Measurements from ENCODE around the gene SH3RF3. TPM values are rescaled to one million over a fixed set of nuclear protein-coding genes. Genes with fewer than 3 reads are reported as not detected.

The SH3RF3 gene
- total and polyA plus RNA-seq, 10 of the 15 experiments (the other 5 are each of a cell fraction or from before 2014, with no cell fraction given) = 0.08 to 8.8 (median 2.3) TPM

- Histone ChIP-seq H3K4me2 (ENCODE audit: control insufficient read depth, insufficient read depth) (no peak overlapping the region), H3K9me3 (replicated peaks; ENCODE audit: control insufficient read depth, insufficient read depth, low read length) (no peaks in the 10 kb centered on the region), H4K20me1 (ENCODE audit: control insufficient read depth, insufficient read depth) (no peaks in the 10 kb centered on the region), H3K4me1 (ENCODE audit: control insufficient read depth, insufficient read depth, low read length) (peaks cover 5% of the 10 kb centered on the region; the same call in 1 of the 2 replicates), H3K4me3 (0 out of 2 replicates have a peak overlapping the region, but pooled peaks have one; percentile 45), H3K27ac (ENCODE audit: control insufficient read depth, insufficient read depth) (no peak overlapping the region), H3K9ac (ENCODE audit: control insufficient read depth, insufficient read depth, low read length) (no peak overlapping the region; the same call in 1 of the 2 replicates), H3K36me3 (ENCODE audit: control insufficient read depth in 2 of 2, insufficient read depth in 2 of 2, low read length in 1 of 2) (no peaks in the 10 kb centered on the region; a peak in 1 of 4 replicates), H3K27me3 (replicated peaks in 1 of 2; ENCODE audit: control insufficient read depth in 2 of 2, insufficient read depth in 2 of 2, low read length in 1 of 2) (peaks cover 0 to 2% of the 10 kb centered on the region in 2 experiments; a peak in 3 of 4 replicates), H3K79me2 (ENCODE audit: control insufficient read depth, insufficient read depth, low read length) (peaks cover 10% of the 10 kb centered on the region), H2AFZ (ENCODE audit: control insufficient read depth, low read depth, low read length) (no peak overlapping the region)
- POLR2A ChIA-PET = interaction anchor here (0.6 to 1.4 kb wide), 3 partner anchors 76 to 104 kb away, joined by 3 read pairs; no protein-coding TSS in a partner anchor
- intact Hi-C loops (cut with micrococcal nuclease; ENCODE audit: unreplicated experiment) = loop anchor here (2.0 to 5.0 kb wide), 2 partner anchors 82 to 127 kb away; no protein-coding TSS in a partner anchor
- DNase-seq (ENCODE audit: low read depth, low spot score) (no peak), ATAC-seq (no peak), FAIRE-seq (no peak)
- CTCF ChIA-PET = interaction anchor here (0.6 to 6.1 kb wide), 9 partner anchors 11 to 379 kb away, joined by 3 to 48 read pairs (median 3); no protein-coding TSS in a partner anchor
- in situ Hi-C loops (cut with MboI) = no loop called here
- SMC1A ChIA-PET (ENCODE audit: uncharacterized antibody, unreplicated experiment) = interaction anchor here (0.8 to 5.0 kb wide), 15 partner anchors 9 to 478 kb away, joined by 3 to 48 read pairs (median 4); no protein-coding TSS in a partner anchor
- no peak for TF ChIP-seq BCLAF1 (IDR thresholded peaks at IDR 0.05)
- RAD21 ChIA-PET (ENCODE audit: unreplicated experiment) = interaction anchor here (0.8 to 9.2 kb wide), 10 partner anchors 13 to 379 kb away, joined by 3 to 67 read pairs (median 4); no protein-coding TSS in a partner anchor
- 66% methylated on average over 5 of the region's 5 CpGs for WGBS (ENCODE audit: insufficient coverage, insufficient replicate concordance, low lambda C conversion rate, missing lambda C conversion rate)
- BruUV-seq (replicated peaks) = no TSS peak
Measured at GRCh38 chr2:109130723-109130995, 1.7 kb downstream of the SH3RF3 start.

- Histone ChIP-seq H3K27me3 (replicated peaks in 1 of 2; ENCODE audit: control insufficient read depth in 2 of 2, insufficient read depth in 2 of 2, low read length in 1 of 2) (peaks cover 0 to 2% of the 10 kb centered on the region in 2 experiments; a peak in 3 of 4 replicates), H3K9me3 (replicated peaks; ENCODE audit: control insufficient read depth, insufficient read depth, low read length) (no peaks in the 10 kb centered on the region), H3K36me3 (ENCODE audit: control insufficient read depth in 2 of 2, insufficient read depth in 2 of 2, low read length in 1 of 2) (no peaks in the 10 kb centered on the region; a peak in 1 of 4 replicates), H3K79me2 (ENCODE audit: control insufficient read depth, insufficient read depth, low read length) (peaks cover 10% of the 10 kb centered on the region), H3K9ac (ENCODE audit: control insufficient read depth, insufficient read depth, low read length) (no peak overlapping the region), H4K20me1 (ENCODE audit: control insufficient read depth, insufficient read depth) (no peaks in the 10 kb centered on the region), H3K27ac (ENCODE audit: control insufficient read depth, insufficient read depth) (no peak overlapping the region), H3K4me1 (ENCODE audit: control insufficient read depth, insufficient read depth, low read length) (peaks cover 5% of the 10 kb centered on the region; the same call in 1 of the 2 replicates), H3K4me2 (ENCODE audit: control insufficient read depth, insufficient read depth) (no peak overlapping the region), H2AFZ (ENCODE audit: control insufficient read depth, low read depth, low read length) (no peak overlapping the region), H3K4me3 (no peak overlapping the region)
- POLR2A ChIA-PET = interaction anchor here (1.8 kb wide), 1 partner anchor 84 kb away, joined by 7 read pairs; no protein-coding TSS in a partner anchor
- ATAC-seq = no peak
- WGBS (ENCODE audit: insufficient coverage, insufficient replicate concordance, low lambda C conversion rate, missing lambda C conversion rate) = 51% methylated on average over 4 of the region's 4 CpGs
- RAD21 ChIA-PET (ENCODE audit: unreplicated experiment) = interaction anchor here (1.1 to 9.2 kb wide), 10 partner anchors 17 to 382 kb away, joined by 3 to 67 read pairs (median 6); no protein-coding TSS in a partner anchor
- SMC1A ChIA-PET (ENCODE audit: uncharacterized antibody, unreplicated experiment) = interaction anchor here (0.8 to 5.0 kb wide), 20 partner anchors 8 to 476 kb away, joined by 3 to 48 read pairs (median 4); no protein-coding TSS in a partner anchor
- in situ Hi-C loops (cut with MboI) (no loop called here), intact Hi-C loops (cut with micrococcal nuclease; ENCODE audit: unreplicated experiment) (loop anchor here (2.0 to 5.0 kb wide), 2 partner anchors 81 to 126 kb away; no protein-coding TSS in a partner anchor)
- CTCF ChIA-PET = interaction anchor here (0.7 to 6.1 kb wide), 11 partner anchors 10 to 415 kb away, joined by 3 to 48 read pairs (median 8); no protein-coding TSS in a partner anchor
- no peak for FAIRE-seq
- no TSS peak for BruUV-seq (replicated peaks)
- DNase-seq (ENCODE audit: low read depth, low spot score) = no peak
- TF ChIP-seq, protein P1, sequence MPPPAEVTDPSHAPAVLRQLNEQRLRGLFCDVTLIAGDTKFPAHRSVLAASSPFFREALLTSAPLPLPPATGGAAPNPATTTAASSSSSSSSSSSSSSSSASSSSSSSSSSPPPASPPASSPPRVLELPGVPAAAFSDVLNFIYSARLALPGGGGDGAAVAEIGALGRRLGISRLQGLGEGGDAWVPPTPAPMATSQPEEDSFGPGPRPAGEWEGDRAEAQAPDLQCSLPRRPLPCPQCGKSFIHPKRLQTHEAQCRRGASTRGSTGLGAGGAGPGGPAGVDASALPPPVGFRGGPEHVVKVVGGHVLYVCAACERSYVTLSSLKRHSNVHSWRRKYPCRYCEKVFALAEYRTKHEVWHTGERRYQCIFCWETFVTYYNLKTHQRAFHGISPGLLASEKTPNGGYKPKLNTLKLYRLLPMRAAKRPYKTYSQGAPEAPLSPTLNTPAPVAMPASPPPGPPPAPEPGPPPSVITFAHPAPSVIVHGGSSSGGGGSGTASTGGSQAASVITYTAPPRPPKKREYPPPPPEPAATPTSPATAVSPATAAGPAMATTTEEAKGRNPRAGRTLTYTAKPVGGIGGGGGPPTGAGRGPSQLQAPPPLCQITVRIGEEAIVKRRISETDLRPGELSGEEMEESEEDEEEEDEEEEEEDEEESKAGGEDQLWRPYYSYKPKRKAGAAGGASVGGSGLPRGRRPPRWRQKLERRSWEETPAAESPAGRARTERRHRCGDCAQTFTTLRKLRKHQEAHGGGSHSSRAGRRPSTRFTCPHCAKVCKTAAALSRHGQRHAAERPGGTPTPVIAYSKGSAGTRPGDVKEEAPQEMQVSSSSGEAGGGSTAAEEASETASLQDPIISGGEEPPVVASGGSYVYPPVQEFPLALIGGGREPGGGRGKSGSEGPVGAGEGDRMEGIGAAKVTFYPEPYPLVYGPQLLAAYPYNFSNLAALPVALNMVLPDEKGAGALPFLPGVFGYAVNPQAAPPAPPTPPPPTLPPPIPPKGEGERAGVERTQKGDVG (CRISPR knock-in tag; IDR thresholded peaks at IDR 0.05) = no peak
- no peak for TF ChIP-seq RELA (IDR thresholded peaks at IDR 0.05; ENCODE audit: borderline replicate concordance, partially characterized antibody)
- TF ChIP-seq LARP7 (IDR thresholded peaks at IDR 0.05) = no peak
- no peak for TF ChIP-seq ZNF274 (IDR thresholded peaks at IDR 0.05; ENCODE audit: insufficient read depth, insufficient read length)
- no peak for TF ChIP-seq USF2 (IDR thresholded peaks at IDR 0.05; ENCODE audit: borderline replicate concordance, low read depth, low read length)
- TF ChIP-seq RBBP5 (conservative IDR thresholded peaks at IDR 0.05) = no peak
- TF ChIP-seq ESRRA (IDR thresholded peaks at IDR 0.05; ENCODE audit: low read length) = no peak
- no peak for TF ChIP-seq BRCA1 (IDR thresholded peaks at IDR 0.05; ENCODE audit: low read depth, low read length)
Measured at GRCh38 chr2:109131777-109132176, 2.8 kb downstream of the SH3RF3 start.

Data from GM12878 (cell line).